Measurements from ENCODE around the gene COPS9. TPM values are rescaled to one million over a fixed set of nuclear protein-coding genes. Genes with fewer than 3 reads are reported as not detected.

COPS9 gene
- total RNA-seq, 2 experiments from 2014 or later, result 46.7 to 48.5 TPM

- POLR2A ChIA-PET, result no interaction called here
- no peaks in the 10 kb centered on the region for H3K4me1 Mint-ChIP-seq (ENCODE audit: low read depth)
- H3K36me3 ChIP-seq (ENCODE audit: insufficient read depth, low read length), result no peaks in the 10 kb centered on the region
- peaks cover 6 to 18% of the 10 kb centered on the region in 2 experiments for H3K27me3 ChIP-seq (ENCODE audit: control insufficient read depth in 1 of 2, insufficient read depth in 2 of 2, low read length in 2 of 2)
- H3K9me3 ChIP-seq (ENCODE audit: control insufficient read depth in 1 of 2, insufficient read depth in 1 of 2, low read length in 2 of 2), result peaks cover 0 to 4% of the 10 kb centered on the region in 2 experiments
- CTCF ChIA-PET, result interaction anchor here (0.9 to 4.4 kb wide), 2 partner anchors 9 to 85 kb away, joined by 5 to 56 read pairs; partner anchors contain the start of gene COPS9
- no peak overlapping the region for H3K27ac ChIP-seq (ENCODE audit: low read depth in 1 of 2, low read length in 2 of 2)
- no peak for TF ChIP-seq CTCF (IDR thresholded peaks at IDR 0.05)
- H3K4me3 ChIP-seq (ENCODE audit: low read length), result no peak overlapping the region
- H3K36me3 Mint-ChIP-seq (ENCODE audit: low read depth), result no peaks in the 10 kb centered on the region
- no peak overlapping the region for H3K4me3 Mint-ChIP-seq
- no peak for DNase-seq
- H3K4me1 ChIP-seq (ENCODE audit: insufficient read depth, low read length), result peaks cover 8% of the 10 kb centered on the region
- intact Hi-C loops (cut with DNase I, micrococcal nuclease), result loop anchor here (1.0 to 10.0 kb wide), 5 partner anchors 83 to 1780 kb away; no protein-coding TSS in a partner anchor
- H3K27me3 Mint-ChIP-seq, result peaks cover 4% of the 10 kb centered on the region
- H3K9me3 Mint-ChIP-seq, result no peaks in the 10 kb centered on the region
- H3K27ac Mint-ChIP-seq, result no peak overlapping the region
- no peak for ATAC-seq (ENCODE audit: poor library complexity)
Measured at GRCh38 chr2:240144649-240145261, 8.7 kb upstream of the COPS9 start.

GRCh38 chr2:240143801-240144648 is 7.9 kb upstream of the COPS9 start:
- Mint-ChIP-seq H3K9me3 (no peaks in the 10 kb centered on the region), H3K36me3 (ENCODE audit: low read depth) (no peaks in the 10 kb centered on the region), H3K4me1 (ENCODE audit: low read depth) (no peaks in the 10 kb centered on the region), H3K27me3 (peaks cover 4% of the 10 kb centered on the region), H3K27ac (no peak overlapping the region), H3K4me3 (no peak overlapping the region)
- peak; percentile 93 for TF ChIP-seq CTCF (IDR thresholded peaks at IDR 0.05)
- intact Hi-C loops (cut with DNase I, micrococcal nuclease), result loop anchor here (1.0 to 10.0 kb wide), 6 partner anchors 83 to 1779 kb away; no protein-coding TSS in a partner anchor
- no peaks in the 10 kb centered on the region for H3K36me3 ChIP-seq (ENCODE audit: insufficient read depth, low read length)
- DNase-seq (peak; percentile 65 to 89 (median 78)), ATAC-seq (ENCODE audit: poor library complexity) (peak; percentile 98)
- POLR2A ChIA-PET, result interaction anchor here (1.2 kb wide), 1 partner anchor 83 kb away, joined by 7 read pairs; no protein-coding TSS in a partner anchor
- CTCF ChIA-PET, result interaction anchor here (0.6 to 4.4 kb wide), 14 partner anchors 8 to 1446 kb away, joined by 3 to 56 read pairs (median 4); partner anchors contain the start of genes COPS9 and NDUFA10
- H3K4me3 ChIP-seq (ENCODE audit: low read length), result no peak overlapping the region
- H3K27me3 ChIP-seq (ENCODE audit: control insufficient read depth in 1 of 2, insufficient read depth in 2 of 2, low read length in 2 of 2), result peaks cover 6 to 11% of the 10 kb centered on the region in 2 experiments
- peaks cover 8% of the 10 kb centered on the region for H3K4me1 ChIP-seq (ENCODE audit: insufficient read depth, low read length)
- H3K27ac ChIP-seq (ENCODE audit: low read depth in 1 of 2, low read length in 2 of 2), result no peak overlapping the region
- H3K9me3 ChIP-seq (ENCODE audit: control insufficient read depth in 1 of 2, insufficient read depth in 1 of 2, low read length in 2 of 2), result no peaks in the 10 kb centered on the region

GRCh38 chr2:240143276-240143675 is 7.2 kb upstream of the COPS9 start:
- H3K4me3 ChIP-seq (ENCODE audit: low read length), result no peak overlapping the region
- TF ChIP-seq CTCF (IDR thresholded peaks at IDR 0.05), result no peak
- Mint-ChIP-seq H3K27ac (no peak overlapping the region), H3K27me3 (peaks cover 4% of the 10 kb centered on the region), H3K4me1 (ENCODE audit: low read depth) (no peaks in the 10 kb centered on the region), H3K36me3 (ENCODE audit: low read depth) (no peaks in the 10 kb centered on the region), H3K9me3 (no peaks in the 10 kb centered on the region), H3K4me3 (no peak overlapping the region)
- intact Hi-C loops (cut with DNase I, micrococcal nuclease), result loop anchor here (1.0 to 10.0 kb wide), 6 partner anchors 82 to 1778 kb away; no protein-coding TSS in a partner anchor
- H3K27me3 ChIP-seq (ENCODE audit: control insufficient read depth in 1 of 2, insufficient read depth in 2 of 2, low read length in 2 of 2), result peaks cover 6% of the 10 kb centered on the region in 2 experiments
- DNase-seq, result no peak
- no peak for ATAC-seq (ENCODE audit: poor library complexity)
- ChIA-PET POLR2A (interaction anchor here (1.2 kb wide), 1 partner anchor 82 kb away, joined by 7 read pairs; no protein-coding TSS in a partner anchor), CTCF (interaction anchor here (1.0 to 4.4 kb wide), 11 partner anchors 9 to 1447 kb away, joined by 3 to 56 read pairs (median 4); partner anchors contain the start of gene NDUFA10)
- peaks cover 8% of the 10 kb centered on the region for H3K4me1 ChIP-seq (ENCODE audit: insufficient read depth, low read length)
- H3K36me3 ChIP-seq (ENCODE audit: insufficient read depth, low read length), result no peaks in the 10 kb centered on the region
- H3K27ac ChIP-seq (ENCODE audit: low read depth in 1 of 2, low read length in 2 of 2), result no peak overlapping the region
- H3K9me3 ChIP-seq (ENCODE audit: control insufficient read depth in 1 of 2, insufficient read depth in 1 of 2, low read length in 2 of 2), result no peaks in the 10 kb centered on the region

Data from CD4-positive, alpha-beta T cell (primary cell).